ENCODE results near the gene LTB4R2. TPM values are rescaled to one million over a fixed set of nuclear protein-coding genes. Genes with fewer than 3 reads are reported as not detected.
A peak's percentile ranks its signal among the peaks of the same experiment; 100 is the strongest.

Gene LTB4R2
- total RNA-seq, 1 donor from 2014 or later: 1.8 TPM

DNA sequence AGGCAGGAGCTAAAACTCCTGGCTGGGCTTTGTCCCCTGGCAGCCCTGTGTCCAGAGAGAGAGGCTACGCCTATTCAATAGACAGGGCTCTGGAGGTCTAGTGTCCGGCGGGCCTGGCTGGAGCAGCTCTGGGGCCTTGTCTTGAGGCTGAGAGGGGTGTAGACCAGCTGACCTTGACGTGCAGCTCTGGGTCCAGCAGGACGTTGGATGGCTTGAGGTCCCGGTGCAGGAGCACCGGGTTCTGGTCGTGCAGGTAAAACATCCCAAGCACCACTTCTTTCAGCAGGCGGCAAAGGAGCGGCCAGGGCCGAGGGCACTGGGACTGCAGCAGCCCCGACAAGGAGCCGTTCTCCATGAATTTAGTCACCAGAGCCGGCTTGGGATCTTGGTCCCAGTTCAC is 28.9 kb downstream of the LTB4R2 start:
- H3K27ac ChIP-seq: no peak overlapping the region
- no peak overlapping the region for H2AFZ ChIP-seq (replicated peaks)
- H3K4me2 ChIP-seq: peak overlapping the region; percentile 79
- DNase-seq (ENCODE audit: low spot score): no peak
- no peak overlapping the region for H3K4me3 Mint-ChIP-seq
- no peaks in the 10 kb centered on the region for H3K36me3 Mint-ChIP-seq
- no peak overlapping the region for H3K27ac Mint-ChIP-seq
- H3K9me3 ChIP-seq (ENCODE audit: low read depth): no peaks in the 10 kb centered on the region
- H3K79me2 ChIP-seq (ENCODE audit: low read depth): no peaks in the 10 kb centered on the region
- peak overlapping the region; percentile 43 for H3K4me3 ChIP-seq
- H4K20me1 ChIP-seq (ENCODE audit: low read depth): peaks cover 5% of the 10 kb centered on the region
- peaks cover 7% of the 10 kb centered on the region for H3K4me1 Mint-ChIP-seq
- no peak for TF ChIP-seq EZH2phosphoT487 (IDR thresholded peaks at IDR 0.05)
- TF ChIP-seq CTCF (IDR thresholded peaks at IDR 0.05): no peak
- TF ChIP-seq EZH2 (IDR thresholded peaks at IDR 0.05): no peak
- H3K4me1 ChIP-seq: peaks cover 8% of the 10 kb centered on the region
- H3K9me3 Mint-ChIP-seq: peaks cover 10% of the 10 kb centered on the region
- no peak overlapping the region for H3K9ac ChIP-seq
- H3F3A ChIP-seq (ENCODE audit: low read depth): no peaks in the 10 kb centered on the region
- H3K27me3 Mint-ChIP-seq (ENCODE audit: insufficient read depth, low read depth): peaks cover 82% of the 10 kb centered on the region
- no peaks in the 10 kb centered on the region for H3K36me3 ChIP-seq
- H3K27me3 ChIP-seq: peaks cover 100% of the 10 kb centered on the region

DNA sequence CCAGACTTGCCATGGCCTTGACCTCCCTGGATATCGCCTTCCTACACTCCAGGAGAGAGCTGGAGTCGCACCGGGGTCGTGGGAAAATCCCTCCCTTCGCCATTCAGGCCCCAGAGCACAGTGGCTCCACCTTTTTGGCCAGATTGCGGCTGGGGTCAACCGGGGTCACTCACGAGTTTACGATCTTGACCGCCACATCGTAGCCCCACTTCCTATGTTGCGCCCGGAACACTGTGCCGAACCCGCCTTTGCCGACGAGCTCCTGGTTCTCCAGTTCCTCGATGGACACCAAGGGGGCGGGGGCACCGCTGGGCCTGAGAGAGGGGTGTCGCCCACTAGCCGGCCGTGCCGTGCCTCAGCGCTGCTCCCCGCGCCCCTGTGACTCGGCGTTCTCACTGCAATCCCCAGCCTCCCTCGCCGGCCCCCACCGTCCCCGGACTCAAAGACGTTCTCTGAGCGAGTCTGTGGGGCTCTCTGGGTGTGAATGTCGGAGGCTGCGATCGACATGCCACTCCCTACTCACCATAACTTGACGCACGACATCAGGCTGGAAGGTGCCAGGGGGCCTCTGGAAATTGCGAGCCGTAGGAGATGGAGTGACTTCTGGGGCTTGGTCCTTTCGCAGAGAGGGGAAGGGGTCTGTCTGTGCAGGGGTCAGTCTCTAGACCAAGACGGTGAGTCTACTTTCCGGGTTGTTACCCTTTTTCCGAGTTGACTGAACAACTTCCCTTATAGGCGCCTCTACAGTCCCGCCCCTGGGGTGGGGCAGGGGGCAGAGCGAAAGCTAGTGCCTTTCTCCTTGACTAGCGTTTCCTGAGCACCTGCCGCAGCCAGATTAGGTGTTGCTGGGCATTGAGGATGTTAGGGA is 29.6 kb downstream of the LTB4R2 start, which contains the start of gene RIPK3:
Gene RIPK3, minus strand, starts transcription at position 708 of the 868 bp plus-strand sequence. Its CDS starts 165 bp downstream, at position 543.
- Histone ChIP-seq H3K4me2 (peak within 1 kb of the TSS; percentile 79), H3K9me3 (ENCODE audit: low read depth) (no peaks in the 10 kb centered on the region), H2AFZ (replicated peaks) (peak within 1 kb of the TSS; percentile 73), H3K36me3 (no peaks in the 10 kb centered on the region), H3K27ac (no peak within 1 kb of the TSS), H3K27me3 (peaks cover 100% of the 10 kb centered on the region), H3K4me3 (peak within 1 kb of the TSS; percentile 43), H3K9ac (no peak within 1 kb of the TSS), H3K79me2 (ENCODE audit: low read depth) (no peaks in the 10 kb centered on the region), H3K4me1 (peaks cover 8% of the 10 kb centered on the region), H3F3A (ENCODE audit: low read depth) (no peaks in the 10 kb centered on the region), H4K20me1 (ENCODE audit: low read depth) (peaks cover 5% of the 10 kb centered on the region)
- Mint-ChIP-seq H3K9me3 (peaks cover 10% of the 10 kb centered on the region), H3K4me1 (peaks cover 5% of the 10 kb centered on the region), H3K27me3 (ENCODE audit: insufficient read depth, low read depth) (peaks cover 76% of the 10 kb centered on the region), H3K27ac (no peak within 1 kb of the TSS), H3K4me3 (peak within 1 kb of the TSS; percentile 63), H3K36me3 (no peaks in the 10 kb centered on the region)
- TF ChIP-seq CTCF (IDR thresholded peaks at IDR 0.05) (peak; percentile 4), EZH2 (IDR thresholded peaks at IDR 0.05) (peak; percentile 92), EZH2phosphoT487 (IDR thresholded peaks at IDR 0.05) (peak; percentile 76)
- peak; percentile 60 for DNase-seq (ENCODE audit: low spot score)

DNA sequence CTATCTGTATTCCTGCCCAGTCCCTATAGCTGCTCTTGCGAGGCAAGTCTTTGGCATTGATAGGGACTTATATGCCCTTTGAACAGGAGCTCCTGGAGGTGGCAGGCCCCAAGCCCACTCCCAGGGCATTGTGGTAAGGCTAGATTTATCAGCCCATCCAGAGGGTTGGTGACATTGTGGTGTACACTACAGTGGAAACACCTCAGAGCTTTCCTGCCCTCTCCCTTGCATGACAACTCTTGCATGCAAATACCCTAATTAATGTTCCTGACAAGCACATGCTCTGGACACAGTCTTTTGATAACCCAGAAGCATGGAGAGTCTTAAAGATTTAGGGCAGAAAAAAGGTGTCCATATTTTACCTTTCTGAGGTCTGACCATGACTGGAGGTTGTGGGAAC is 30.7 kb downstream of the LTB4R2 start:
- Histone ChIP-seq H2AFZ (replicated peaks) (no peak overlapping the region), H3K36me3 (no peaks in the 10 kb centered on the region), H3K79me2 (ENCODE audit: low read depth) (no peaks in the 10 kb centered on the region), H3K4me3 (no peak overlapping the region), H3K9me3 (ENCODE audit: low read depth) (no peaks in the 10 kb centered on the region), H3K4me2 (no peak overlapping the region), H3K27ac (no peak overlapping the region), H3K9ac (no peak overlapping the region), H3K27me3 (peaks cover 100% of the 10 kb centered on the region), H3F3A (ENCODE audit: low read depth) (no peaks in the 10 kb centered on the region), H3K4me1 (peaks cover 8% of the 10 kb centered on the region), H4K20me1 (ENCODE audit: low read depth) (peaks cover 5% of the 10 kb centered on the region)
- DNase-seq (ENCODE audit: low spot score): no peak
- TF ChIP-seq EZH2 (IDR thresholded peaks at IDR 0.05): no peak
- TF ChIP-seq EZH2phosphoT487 (IDR thresholded peaks at IDR 0.05): no peak
- TF ChIP-seq CTCF (IDR thresholded peaks at IDR 0.05): no peak
- H3K27ac Mint-ChIP-seq: no peak overlapping the region
- peaks cover 6% of the 10 kb centered on the region for H3K9me3 Mint-ChIP-seq
- H3K4me1 Mint-ChIP-seq: no peaks in the 10 kb centered on the region
- H3K27me3 Mint-ChIP-seq (ENCODE audit: insufficient read depth, low read depth): peaks cover 67% of the 10 kb centered on the region
- no peaks in the 10 kb centered on the region for H3K36me3 Mint-ChIP-seq
- no peak overlapping the region for H3K4me3 Mint-ChIP-seq
